Measurements from ENCODE around the gene OSBPL9.
A peak's percentile ranks its signal among the peaks of the same experiment; 100 is the strongest.

Gene OSBPL9, protein sequence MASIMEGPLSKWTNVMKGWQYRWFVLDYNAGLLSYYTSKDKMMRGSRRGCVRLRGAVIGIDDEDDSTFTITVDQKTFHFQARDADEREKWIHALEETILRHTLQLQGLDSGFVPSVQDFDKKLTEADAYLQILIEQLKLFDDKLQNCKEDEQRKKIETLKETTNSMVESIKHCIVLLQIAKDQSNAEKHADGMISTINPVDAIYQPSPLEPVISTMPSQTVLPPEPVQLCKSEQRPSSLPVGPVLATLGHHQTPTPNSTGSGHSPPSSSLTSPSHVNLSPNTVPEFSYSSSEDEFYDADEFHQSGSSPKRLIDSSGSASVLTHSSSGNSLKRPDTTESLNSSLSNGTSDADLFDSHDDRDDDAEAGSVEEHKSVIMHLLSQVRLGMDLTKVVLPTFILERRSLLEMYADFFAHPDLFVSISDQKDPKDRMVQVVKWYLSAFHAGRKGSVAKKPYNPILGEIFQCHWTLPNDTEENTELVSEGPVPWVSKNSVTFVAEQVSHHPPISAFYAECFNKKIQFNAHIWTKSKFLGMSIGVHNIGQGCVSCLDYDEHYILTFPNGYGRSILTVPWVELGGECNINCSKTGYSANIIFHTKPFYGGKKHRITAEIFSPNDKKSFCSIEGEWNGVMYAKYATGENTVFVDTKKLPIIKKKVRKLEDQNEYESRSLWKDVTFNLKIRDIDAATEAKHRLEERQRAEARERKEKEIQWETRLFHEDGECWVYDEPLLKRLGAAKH

DNA sequence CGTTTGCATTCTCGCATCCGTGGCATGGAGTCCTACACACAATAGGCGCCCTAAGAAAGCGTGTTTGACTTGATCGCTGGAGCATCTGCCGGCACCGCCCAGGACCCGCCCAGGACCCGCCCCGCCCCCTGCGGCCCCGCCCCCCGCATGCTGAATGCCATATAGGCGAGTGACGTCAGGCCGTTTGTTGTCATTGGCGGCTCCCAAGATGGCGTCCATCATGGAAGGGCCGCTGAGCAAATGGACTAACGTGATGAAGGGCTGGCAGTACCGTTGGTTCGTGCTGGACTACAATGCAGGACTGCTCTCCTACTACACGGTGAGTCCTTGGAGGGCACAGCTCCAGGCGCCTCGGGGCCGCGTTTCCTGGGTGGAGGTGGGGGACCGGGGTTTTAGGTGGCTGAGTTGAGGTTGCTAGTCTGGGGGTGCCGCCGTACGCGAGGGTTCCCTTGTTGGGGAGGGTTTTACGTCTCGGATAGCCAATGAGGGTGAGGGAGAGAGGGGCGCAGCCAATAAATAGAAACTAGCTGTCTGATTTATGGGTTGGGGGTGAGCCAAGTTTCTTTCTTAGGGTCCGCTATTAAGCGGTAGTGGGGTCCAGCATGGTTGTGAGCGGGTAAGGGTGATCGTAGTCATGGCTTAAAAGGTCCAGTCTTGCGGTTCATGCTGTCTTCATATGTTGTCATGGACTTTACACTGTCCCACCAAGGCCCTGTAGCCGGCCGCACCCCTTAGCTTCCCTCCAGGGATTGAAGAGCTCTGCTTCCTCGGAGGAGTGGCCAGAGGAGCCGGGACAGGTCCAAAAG lies at the start of gene OSBPL9:
Gene OSBPL9 (plus strand): TSS at position 190 of the 806 bp plus-strand sequence. CDS start 19 bp downstream, at position 209.
- DNase-seq (ENCODE audit: low read depth in 2 of 2), result peak; percentile 71 to 78

GRCh38 chr1:51567653-51568052 lies 49.2 kb upstream of the OSBPL9 start:
- no peak for DNase-seq (ENCODE audit: low read depth in 2 of 2)

- no peak for DNase-seq (ENCODE audit: low read depth in 2 of 2)
These were observed 48.5 kb upstream of the OSBPL9 start for GRCh38 chr1:51568231-51568935.

DNA sequence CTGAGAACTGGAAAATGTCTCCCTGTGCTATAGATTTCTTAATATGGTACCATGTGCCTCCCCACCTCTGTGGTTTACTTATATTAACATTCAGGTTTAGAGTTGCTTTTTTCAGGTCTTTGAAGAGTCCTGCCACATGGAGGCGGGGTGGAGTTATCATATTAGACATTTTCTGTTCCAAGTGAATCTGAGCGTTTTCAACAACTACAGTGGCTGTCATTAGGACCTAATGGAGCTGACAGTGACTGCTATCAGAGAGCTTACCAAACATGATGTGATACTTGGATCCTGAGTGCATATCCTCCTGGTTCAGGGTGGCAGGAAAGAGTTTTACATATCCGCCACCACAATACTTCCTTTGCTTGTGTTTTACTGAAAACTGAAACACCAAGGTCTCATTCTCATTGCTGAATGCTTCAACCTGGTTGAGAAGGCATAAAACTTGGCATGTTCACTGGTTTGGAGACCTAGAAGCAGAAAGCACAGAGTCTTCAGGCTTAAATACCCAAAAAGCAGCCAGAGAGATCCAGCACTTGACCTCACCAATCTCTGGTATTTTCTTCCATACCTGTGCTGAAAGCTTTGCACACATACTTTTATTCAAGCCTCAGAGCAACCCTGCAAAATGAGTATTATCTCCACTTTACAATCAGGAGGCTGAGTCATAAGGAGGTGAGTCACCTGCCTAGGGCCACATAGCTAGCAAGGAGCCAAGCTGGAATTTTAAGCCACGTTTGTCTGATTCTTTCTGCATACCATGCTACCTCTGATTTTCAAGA lies 47.4 kb upstream of the OSBPL9 start:
- DNase-seq (ENCODE audit: low read depth in 2 of 2), result no peak

DNA sequence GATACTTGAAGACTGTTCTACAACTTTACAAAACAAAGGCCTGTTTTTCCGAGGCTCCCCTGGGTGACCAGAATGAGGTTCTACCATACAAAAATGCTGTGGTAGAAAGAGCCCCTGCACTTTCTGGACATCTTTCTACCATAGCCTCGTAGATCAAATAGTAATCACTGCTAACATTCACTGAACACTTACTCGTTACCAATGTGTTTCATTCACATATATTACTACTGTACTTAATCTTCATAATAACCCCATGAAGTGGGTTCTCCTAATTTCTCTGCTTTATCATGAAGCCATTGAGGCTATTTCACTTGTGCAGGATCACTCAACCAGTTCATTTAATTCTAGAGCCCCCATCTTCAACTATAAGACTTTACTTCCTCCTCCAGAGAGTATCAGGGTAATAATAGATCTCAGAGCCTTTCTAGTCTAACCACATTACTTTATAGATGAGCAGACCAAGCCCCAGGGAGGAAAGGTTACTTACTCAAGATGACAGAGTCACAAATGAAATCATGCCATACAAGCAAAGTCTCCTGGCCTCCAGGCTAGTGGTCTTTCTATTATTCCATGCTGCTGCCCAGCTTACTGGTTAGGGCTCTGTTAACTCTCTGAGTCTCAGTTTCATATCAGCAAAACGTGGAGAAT lies 46.7 kb upstream of the OSBPL9 start:
- DNase-seq (ENCODE audit: low read depth in 2 of 2), result no peak

GRCh38 chr1:51572365-51572764 lies 44.5 kb upstream of the OSBPL9 start:
- no peak for DNase-seq (ENCODE audit: low read depth in 2 of 2)

DNA sequence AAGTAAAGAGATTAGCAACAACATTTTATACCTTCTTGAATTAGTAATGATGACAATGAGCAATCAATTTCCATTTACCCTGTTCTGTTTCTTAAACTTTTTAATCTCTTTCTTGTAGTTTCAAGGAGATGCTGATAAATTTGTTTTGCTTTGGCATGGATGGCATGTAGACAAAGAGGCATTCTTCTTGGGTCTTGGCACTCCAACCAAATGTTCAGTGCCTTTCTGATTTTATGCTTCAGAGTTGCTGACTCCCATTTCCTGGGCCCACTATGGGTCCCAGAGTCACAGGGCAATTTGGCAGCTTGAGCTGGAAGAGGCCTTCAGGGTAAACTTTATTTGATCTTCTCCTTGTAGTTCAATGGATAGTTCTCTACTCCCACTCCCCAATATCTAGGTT lies 42.1 kb upstream of the OSBPL9 start:
- DNase-seq (ENCODE audit: low read depth in 2 of 2), result no peak

GRCh38 chr1:51575406-51576084 lies 41.3 kb upstream of the OSBPL9 start:
- no peak for DNase-seq (ENCODE audit: low read depth in 2 of 2)

GRCh38 chr1:51576085-51576444 lies 40.8 kb upstream of the OSBPL9 start:
- no peak for DNase-seq (ENCODE audit: low read depth in 2 of 2)

- no peak for DNase-seq (ENCODE audit: low read depth in 2 of 2)
These were observed 40.0 kb upstream of the OSBPL9 start for GRCh38 chr1:51576923-51577322.

- no peak for DNase-seq (ENCODE audit: low read depth in 2 of 2)
These were observed 38.3 kb upstream of the OSBPL9 start for GRCh38 chr1:51578383-51579109.

DNA sequence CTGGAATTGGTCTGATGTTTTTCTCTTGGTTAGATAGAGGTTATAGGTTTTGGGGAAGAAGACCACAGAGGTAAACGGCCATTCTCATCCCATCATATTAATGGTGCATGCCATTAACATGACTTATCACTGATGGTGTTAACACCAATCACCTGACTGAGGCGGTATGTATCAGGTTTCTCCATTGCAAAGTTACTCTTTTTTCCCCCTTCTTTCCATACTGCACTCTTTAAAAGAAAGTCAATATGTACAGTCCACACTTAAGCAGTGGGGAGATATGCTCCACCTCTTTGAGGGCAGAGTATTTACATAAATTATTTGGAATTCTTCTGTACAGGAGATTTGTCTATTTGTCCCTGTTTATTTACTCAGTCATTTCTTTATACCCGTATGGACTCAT lies 35.7 kb upstream of the OSBPL9 start:
- no peak for DNase-seq (ENCODE audit: low read depth in 2 of 2)

- no peak for DNase-seq (ENCODE audit: low read depth in 2 of 2)
These were observed 33.4 kb upstream of the OSBPL9 start for GRCh38 chr1:51583532-51583931.

GRCh38 chr1:51584021-51584420 lies 32.9 kb upstream of the OSBPL9 start:
- no peak for DNase-seq (ENCODE audit: low read depth in 2 of 2)

GRCh38 chr1:51592711-51593110 lies 24.2 kb upstream of the OSBPL9 start:
- DNase-seq (ENCODE audit: low read depth in 2 of 2), result no peak

- no peak for DNase-seq (ENCODE audit: low read depth in 2 of 2)
These were observed 22.2 kb upstream of the OSBPL9 start for GRCh38 chr1:51594716-51595115.

GRCh38 chr1:51600529-51600928 lies 16.4 kb upstream of the OSBPL9 start:
- DNase-seq (ENCODE audit: low read depth in 2 of 2), result no peak

GRCh38 chr1:51600965-51601364 lies 15.9 kb upstream of the OSBPL9 start:
- DNase-seq (ENCODE audit: low read depth in 2 of 2), result no peak
